HG02943 (cell line): Measurements from ENCODE around the gene RABAC1.

Source experiments
- ATAC-seq: cut with Tn5 transposase; IDR thresholded peaks from one replicate; pipeline ENCODE4 v1.9.1; 2021; ENCODE audit warnings: mild to moderate bottlenecking, low read depth, moderate library complexity; ENCODE audit not compliant: unreplicated experiment

The RABAC1 gene

GRCh38 chr19:41990028-41990427 lies 30.9 kb upstream of the RABAC1 start:
- no peak for ATAC-seq

DNA sequence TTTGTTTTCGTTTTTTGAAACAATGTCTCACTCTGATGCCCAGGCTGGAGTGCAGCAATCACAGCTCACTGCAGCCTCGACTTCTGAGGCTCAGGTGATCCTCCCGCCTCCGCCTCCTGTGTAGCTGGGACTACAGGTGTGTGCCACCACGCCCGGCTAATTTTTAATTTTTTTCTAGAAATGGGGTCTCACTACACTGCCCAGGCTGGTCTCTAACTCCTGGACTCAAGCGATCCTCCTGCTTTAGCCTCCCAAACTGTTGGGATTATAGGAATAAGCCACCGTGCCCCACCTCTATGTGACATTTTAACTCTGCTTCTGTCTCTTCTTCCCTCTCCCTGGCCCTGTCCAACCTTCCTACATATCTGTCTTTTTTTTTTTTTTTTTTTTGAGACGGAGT lies 29.8 kb upstream of the RABAC1 start:
- ATAC-seq: no peak

GRCh38 chr19:41987141-41987860 lies 28.2 kb upstream of the RABAC1 start:
- ATAC-seq: no peak

- no peak for ATAC-seq
These were observed 25.8 kb upstream of the RABAC1 start for GRCh38 chr19:41984961-41985360.

DNA sequence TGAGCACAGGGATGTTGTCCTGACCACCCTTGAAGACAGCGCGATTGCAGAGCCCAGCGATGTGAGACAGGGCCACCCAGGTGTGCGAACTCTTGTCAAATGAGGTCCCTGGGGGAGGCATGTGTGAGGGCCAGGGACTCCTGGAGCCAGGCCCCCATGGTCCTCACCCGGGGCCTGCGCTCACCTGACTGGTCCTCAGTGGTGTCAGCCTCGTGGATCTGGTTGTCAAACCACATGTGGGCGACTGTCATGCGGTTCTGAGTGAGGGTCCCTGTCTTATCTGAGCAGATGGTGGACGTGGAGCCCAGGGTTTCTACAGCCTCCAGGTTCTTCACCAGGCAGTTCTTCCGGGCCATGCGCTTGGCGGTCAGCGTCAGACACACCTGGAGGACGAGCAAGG lies 22.6 kb upstream of the RABAC1 start:
- ATAC-seq: no peak

DNA sequence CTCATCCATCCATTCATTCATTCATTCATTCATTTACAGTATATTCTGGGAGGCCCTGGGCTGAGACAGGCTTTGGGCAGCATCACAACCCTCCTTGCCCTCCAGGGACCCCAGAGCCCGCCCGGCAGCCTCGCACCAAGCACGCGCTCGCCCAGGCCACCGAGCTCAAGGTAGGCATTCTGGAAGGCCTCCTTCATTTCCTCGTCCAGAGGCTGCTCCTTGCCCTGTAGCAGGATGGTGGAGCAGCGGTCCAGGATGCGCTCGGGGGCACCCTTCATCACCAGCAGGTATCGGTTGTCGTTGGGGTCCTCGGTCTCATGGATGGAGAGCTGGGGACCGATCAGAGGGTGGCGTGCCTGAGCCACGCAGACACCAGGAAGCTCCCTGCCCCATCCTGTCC lies 19.3 kb upstream of the RABAC1 start:
- ATAC-seq: no peak

DNA sequence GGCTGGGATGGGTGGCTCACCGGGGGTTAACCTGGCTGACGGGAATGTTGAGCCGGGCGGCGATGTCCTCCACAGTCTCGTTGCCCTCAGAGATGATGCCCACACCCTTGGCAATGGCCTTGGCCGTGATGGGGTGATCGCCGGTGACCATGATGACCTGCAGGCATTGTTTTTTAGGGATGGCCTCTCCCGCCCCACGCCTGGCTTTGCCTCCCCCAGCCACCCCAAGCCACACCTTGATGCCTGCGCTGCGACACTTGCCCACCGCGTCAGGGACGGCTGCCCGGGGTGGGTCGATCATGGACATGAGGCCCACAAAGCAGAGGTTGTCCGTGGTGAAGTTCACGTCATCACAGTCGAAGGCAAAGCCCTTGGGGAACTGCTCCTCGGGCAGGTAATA lies 18.8 kb upstream of the RABAC1 start:
- ATAC-seq: no peak

DNA sequence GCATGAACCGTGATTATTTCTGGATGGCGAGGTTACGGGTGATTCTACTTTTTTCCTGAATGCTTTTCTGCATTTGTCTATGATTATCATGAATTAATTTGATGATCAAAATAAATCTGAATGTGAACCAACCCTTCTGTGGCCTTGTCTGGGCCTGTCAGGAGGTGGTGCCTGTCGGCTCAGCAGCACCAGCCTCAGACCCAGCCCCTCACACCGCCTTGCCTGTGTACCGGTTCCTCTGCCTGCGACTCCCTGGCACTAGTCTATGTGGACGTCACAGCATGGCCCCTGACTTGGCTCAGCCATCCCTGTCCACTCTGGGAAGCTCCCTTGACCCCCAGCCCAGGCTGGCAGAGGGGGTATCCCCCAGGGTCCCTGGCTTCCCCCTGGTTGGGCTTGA lies 15.5 kb upstream of the RABAC1 start:
- ATAC-seq: no peak

GRCh38 chr19:41971363-41971762 lies 12.2 kb upstream of the RABAC1 start:
- ATAC-seq: no peak

DNA sequence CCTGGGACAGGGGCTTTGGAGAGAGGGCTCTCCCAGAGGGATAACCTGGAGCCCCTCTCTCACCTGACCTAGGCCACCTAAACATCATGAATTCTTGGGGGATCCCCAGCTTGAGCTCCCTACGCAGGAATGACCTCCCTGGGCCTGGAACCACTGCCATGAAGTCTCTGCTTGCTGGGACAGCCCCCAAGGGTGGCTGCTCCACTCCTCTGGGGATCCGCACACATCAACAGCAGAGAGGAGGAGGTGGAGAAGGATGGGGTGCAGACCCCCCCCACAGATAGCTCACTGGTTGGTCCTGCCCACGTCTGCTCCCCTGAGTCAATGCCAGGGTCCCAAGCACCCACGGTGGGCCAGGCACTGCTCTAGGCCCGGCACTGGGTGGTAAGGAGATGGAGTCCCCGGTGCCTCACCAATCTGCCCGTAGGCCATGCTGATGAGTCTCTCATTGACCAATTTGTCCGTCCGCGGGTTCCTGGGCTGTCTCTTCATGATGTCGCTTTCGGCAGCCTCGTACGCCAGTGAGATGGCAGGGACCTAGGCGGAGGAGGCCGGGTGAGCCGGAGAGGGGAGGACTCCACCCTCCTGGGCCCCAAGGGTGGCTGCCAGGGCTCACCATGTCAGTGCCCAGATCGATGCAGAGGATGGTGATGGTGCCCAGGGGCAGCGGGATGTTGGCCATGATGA lies 10.8 kb upstream of the RABAC1 start:
- ATAC-seq: no peak

DNA sequence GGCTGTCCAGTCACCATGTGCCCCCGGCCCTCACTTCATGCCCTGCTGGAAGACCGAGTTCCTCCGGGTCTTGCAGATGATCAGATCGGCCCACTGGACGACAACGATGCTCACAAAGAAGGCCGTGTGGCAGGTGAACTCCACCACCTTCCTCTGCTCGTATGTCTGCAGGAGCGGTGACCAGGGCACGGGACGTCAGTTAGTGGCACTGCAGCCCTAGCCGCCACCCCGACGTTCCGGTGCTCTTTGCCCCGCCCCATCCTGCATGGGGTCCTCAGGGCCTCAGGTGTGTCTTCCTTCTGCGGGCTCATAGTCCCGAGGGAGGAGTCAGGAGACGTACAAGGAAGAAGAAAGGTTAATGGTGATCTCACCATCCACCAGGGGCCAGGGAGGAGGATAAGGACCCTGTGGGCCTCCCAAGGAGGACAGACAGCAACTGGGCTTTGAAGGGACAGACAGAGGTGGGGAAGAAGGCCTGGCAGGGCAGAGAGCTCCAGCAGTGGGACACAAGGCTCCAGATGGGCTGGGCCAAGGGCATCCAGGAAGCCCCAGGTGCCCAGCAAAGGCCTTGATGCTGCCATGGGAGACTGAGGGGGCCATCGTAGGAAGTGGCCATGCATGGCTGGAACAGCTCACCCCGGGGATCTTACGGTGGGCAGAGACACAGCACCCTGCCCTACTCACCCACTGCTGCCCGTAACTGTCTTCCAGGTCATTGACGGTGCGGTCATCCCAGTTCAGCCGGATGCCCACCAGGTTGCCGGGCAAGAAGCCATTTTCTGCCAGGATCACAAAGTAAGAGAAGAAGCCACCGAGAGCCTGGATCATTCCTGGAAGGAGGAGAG lies 9.9 kb upstream of the RABAC1 start:
- ATAC-seq: no peak

DNA sequence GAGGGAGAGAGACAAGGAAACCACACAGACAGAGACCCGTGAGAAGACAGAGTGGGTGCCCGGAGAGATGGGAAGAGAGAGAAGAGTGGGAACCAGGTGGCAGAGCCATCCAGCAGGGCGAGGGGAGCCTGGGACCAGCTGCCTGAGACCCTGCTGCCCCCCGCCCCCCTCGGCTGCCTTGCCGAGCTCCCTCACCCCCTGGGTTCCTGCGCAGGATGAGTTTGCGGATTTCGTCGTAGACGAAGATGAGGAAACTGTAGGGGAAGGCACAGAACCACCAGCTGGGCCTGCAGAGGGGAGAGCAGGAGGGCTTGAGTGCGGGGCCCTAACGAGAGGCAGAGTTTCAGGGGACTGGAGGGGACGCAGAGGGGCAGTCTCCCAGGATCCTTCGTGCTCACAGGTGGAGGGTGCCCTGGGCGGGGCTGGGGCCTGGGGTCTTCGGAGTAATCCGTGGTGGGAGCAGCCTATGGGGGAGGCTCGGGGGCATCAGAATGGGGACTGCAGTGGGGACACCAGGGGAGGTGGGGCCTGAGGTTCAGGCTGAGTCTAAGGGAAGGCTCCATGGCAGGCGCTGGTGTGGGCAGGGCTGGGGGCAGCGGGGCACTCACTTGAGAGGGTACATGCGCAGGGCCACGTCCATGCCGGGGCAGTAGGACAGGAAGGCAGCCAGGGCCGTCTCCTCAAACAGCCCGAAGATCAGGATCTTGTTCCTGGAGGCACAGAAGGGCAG lies 8.1 kb upstream of the RABAC1 start:
- no peak for ATAC-seq

- ATAC-seq: no peak
These were observed 6.0 kb upstream of the RABAC1 start for GRCh38 chr19:41965106-41965505.

GRCh38 chr19:41960973-41961372 lies 1.9 kb upstream of the RABAC1 start:
- no peak for ATAC-seq

- ATAC-seq: no peak
These were observed 610 bp downstream of the RABAC1 start for GRCh38 chr19:41958367-41959055.

GRCh38 chr19:41957838-41958366 lies 1.2 kb downstream of the RABAC1 start:
- no peak for ATAC-seq

GRCh38 chr19:41957161-41957837 lies 1.8 kb downstream of the RABAC1 start:
- ATAC-seq: no peak

- ATAC-seq: no peak
These were observed 2.5 kb downstream of the RABAC1 start for GRCh38 chr19:41956621-41957020.

DNA sequence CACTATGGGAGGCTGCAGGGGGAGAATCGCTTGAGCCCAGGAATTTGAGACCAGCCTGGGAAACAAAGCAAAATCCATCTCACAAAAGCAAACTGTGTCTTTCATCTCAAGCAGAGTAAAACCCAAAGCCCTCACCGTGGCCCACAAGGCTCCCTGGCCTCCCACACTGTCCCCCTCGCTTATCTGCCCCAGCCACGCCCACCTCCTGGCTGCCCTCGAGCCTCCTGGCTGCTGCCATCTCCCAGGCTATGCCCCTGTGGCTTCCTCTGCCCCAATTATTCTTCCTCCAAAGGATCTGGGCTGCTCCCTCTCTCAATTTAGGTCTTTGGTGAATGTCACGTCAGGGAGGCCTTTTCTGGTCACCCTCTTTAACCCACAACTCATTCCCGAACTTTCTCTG lies 3.6 kb downstream of the RABAC1 start:
- ATAC-seq: no peak
